Left renal cortex interstitium (tissue), 4 donors: ENCODE measurements around the gene UNC5C. TPM values are rescaled to one million over a fixed set of nuclear protein-coding genes. Genes with fewer than 3 reads are reported as not detected.

Experiments
- DNase-seq, 4 donors: peaks; one replicate each; pipeline ENCODE4 v3.0.0-alpha.2; 2013; ENCODE audit warnings: low read depth in 4 of 4, low spot score in 2 of 4, missing footprints in 1 of 4
- polyA plus RNA-seq, 4 donors: library from polyadenylated mRNA; unstranded; fragments of 120-200 nt; gene quantifications; one replicate each; pipeline ENCODE4 v1.2.1, GENCODE V29; 2013; ENCODE audit not compliant: insufficient read length in 4 of 4

The UNC5C gene
- polyA plus RNA-seq, 4 donors: 32.4 to 42.3 (median 37.0) TPM

GRCh38 chr4:95288552-95288951 lies 260.2 kb downstream of the UNC5C start:
- no peak for DNase-seq

GRCh38 chr4:95285797-95286196 lies 263.0 kb downstream of the UNC5C start:
- no peak for DNase-seq

- no peak for DNase-seq
Observed at GRCh38 chr4:95284655-95285054, 264.1 kb downstream of the UNC5C start.

GRCh38 chr4:95283320-95283719 lies 265.5 kb downstream of the UNC5C start:
- no peak for DNase-seq

- no peak for DNase-seq
Observed at GRCh38 chr4:95272797-95273196, 276.0 kb downstream of the UNC5C start.

GRCh38 chr4:95272036-95272435 lies 276.7 kb downstream of the UNC5C start:
- DNase-seq: no peak

- DNase-seq: peak in 1 of 4 donors; percentile 12
Observed at GRCh38 chr4:95268819-95269565, 279.8 kb downstream of the UNC5C start.

- no peak for DNase-seq
Observed at GRCh38 chr4:95267081-95267480, 281.7 kb downstream of the UNC5C start.

- DNase-seq: no peak
Observed at GRCh38 chr4:95265814-95266740, 282.7 kb downstream of the UNC5C start.

GRCh38 chr4:95264843-95265242 lies 283.9 kb downstream of the UNC5C start:
- DNase-seq: no peak

- DNase-seq: no peak
Observed at GRCh38 chr4:95263960-95264359, 284.8 kb downstream of the UNC5C start.

- DNase-seq: no peak
Observed at GRCh38 chr4:95263391-95263790, 285.4 kb downstream of the UNC5C start.

GRCh38 chr4:95256108-95256835 lies 292.5 kb downstream of the UNC5C start:
- no peak for DNase-seq

GRCh38 chr4:95255396-95256107 lies 293.2 kb downstream of the UNC5C start:
- DNase-seq: no peak

- no peak for DNase-seq
Observed at GRCh38 chr4:95251568-95251967, 297.2 kb downstream of the UNC5C start.

GRCh38 chr4:95250544-95251137 lies 298.1 kb downstream of the UNC5C start:
- peak in 1 of 4 donors; percentile 38 for DNase-seq

- DNase-seq: no peak
Observed at GRCh38 chr4:95249426-95250021, 299.2 kb downstream of the UNC5C start.

GRCh38 chr4:95248720-95249425 lies 299.9 kb downstream of the UNC5C start:
- DNase-seq: no peak

- DNase-seq: no peak
Observed at GRCh38 chr4:95243892-95244291, 304.9 kb downstream of the UNC5C start.
